ENCODE measurements around the gene ZW10. TPM values are rescaled to one million over a fixed set of nuclear protein-coding genes. Genes with fewer than 3 reads are reported as not detected.
A peak's percentile ranks its signal among the peaks of the same experiment; 100 is the strongest.
"Not testable (repeated sequence)": the region's sequence is repeated elsewhere in the genome, so short reads cannot be mapped to it uniquely, and the experiment has no call there.

Gene ZW10
- polyA plus RNA-seq (ENCODE audit: low read depth in 6 of 6), result 10 to 100 TPM; 15.7 to 21.4 (median 17.1) TPM

GRCh38 chr11:113773416-113774173 lies at the start of gene ZW10:
Gene ZW10 (minus strand): TSS chr11:113773692. CDS start chr11:113773666, 26 bp downstream.
- DNase-seq, result peak; percentile 92
- ATAC-seq (ENCODE audit: low read depth in 2 of 2), result peak; percentile 98
- Mint-ChIP-seq H3K27ac (peak within 1 kb of the TSS; percentile 88 to 97 (median 94)), H3K9me3 (no peaks in the 10 kb centered on the region), H3K4me3 (peak within 1 kb of the TSS; percentile 93 to 99 (median 99)), H3K36me3 (no peaks in the 10 kb centered on the region), H3K4me1 (peaks cover 15 to 28% (median 16%) of the 10 kb centered on the region in 3 donors), H3K27me3 (peaks cover 0 to 15% (median 5%) of the 10 kb centered on the region in 3 donors)

DNA sequence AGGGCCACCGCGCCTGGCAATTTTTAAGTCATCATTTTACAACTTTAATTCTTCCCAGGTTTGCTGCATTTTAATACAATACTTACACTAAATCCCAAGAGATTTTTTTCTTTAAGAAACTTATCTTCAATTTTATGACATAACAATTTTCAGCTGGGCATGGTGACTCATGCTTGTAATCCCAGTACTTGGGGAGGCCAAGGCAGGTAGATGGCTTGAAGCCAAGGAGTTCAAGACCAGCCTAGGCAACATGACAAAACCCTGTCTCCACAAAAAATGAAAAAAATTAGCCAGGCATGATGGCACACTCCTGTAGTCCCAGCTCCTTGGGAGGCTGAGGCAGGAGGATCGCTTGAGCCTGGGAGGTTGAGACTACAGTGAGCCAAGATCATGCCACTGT lies 44.9 kb upstream of the ZW10 start:
- Mint-ChIP-seq H3K36me3 (peaks cover 28 to 34% of the 10 kb centered on the region in 2 donors), H3K27ac (peak overlapping the region in 1 of 6 donors; percentile 89), H3K4me1 (no peaks in the 10 kb centered on the region), H3K9me3 (peaks cover 0 to 2% (median 0%) of the 10 kb centered on the region in 7 donors), H3K27me3 (no peaks in the 10 kb centered on the region), H3K4me3 (no peak overlapping the region)
- DNase-seq (no peak), ATAC-seq (ENCODE audit: low read depth in 2 of 2) (no peak)

DNA sequence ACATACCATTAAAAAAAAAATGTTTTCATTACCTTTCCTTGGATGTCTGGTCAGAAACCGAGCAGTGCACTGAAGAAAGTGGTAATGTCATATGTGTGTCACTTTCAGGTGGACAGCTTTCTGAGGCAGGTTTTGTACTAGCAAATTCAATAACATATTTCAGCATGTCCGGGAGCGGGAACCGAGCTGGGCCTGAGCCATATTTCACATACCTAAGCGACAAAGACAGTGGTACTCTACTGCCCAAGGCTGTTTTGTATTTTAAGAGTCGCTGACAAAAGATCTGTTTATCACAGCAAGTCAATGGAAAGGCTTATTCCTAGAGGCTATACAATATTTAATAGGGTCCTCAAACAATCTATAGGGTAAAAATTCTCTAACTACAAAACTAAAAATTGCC lies 44.1 kb upstream of the ZW10 start:
- Mint-ChIP-seq H3K36me3 (peaks cover 28 to 29% of the 10 kb centered on the region in 2 donors), H3K4me1 (peaks cover 0 to 5% (median 0%) of the 10 kb centered on the region in 3 donors), H3K27ac (peak overlapping the region in 1 of 6 donors; percentile 47), H3K4me3 (no peak overlapping the region), H3K9me3 (peaks cover 0 to 2% (median 0%) of the 10 kb centered on the region in 7 donors), H3K27me3 (no peaks in the 10 kb centered on the region)
- ATAC-seq (ENCODE audit: low read depth in 2 of 2), result no peak
- no peak for DNase-seq

DNA sequence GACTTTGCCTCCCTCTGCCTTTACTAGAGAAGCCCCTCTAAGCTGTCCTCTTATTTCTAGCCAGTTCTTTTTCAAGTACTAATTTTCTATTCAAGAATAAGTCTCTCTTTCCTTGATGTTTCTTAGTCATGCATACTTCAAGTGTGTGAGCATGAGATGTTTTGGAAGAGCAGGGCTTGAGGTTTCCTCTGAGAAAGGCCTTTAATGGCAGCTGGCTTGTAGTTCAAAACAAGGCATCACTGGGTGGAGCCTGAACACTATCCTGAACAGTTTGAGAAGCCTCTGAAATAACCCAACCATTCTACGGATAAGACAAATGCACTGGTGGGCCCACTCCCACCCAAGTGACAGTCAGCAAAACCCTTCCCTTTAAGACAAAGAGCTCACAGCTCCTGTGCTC lies 43.7 kb upstream of the ZW10 start:
- Mint-ChIP-seq H3K27me3 (no peaks in the 10 kb centered on the region), H3K36me3 (peaks cover 25 to 28% of the 10 kb centered on the region in 2 donors), H3K9me3 (peaks cover 0 to 2% (median 0%) of the 10 kb centered on the region in 7 donors), H3K27ac (peak overlapping the region in 1 of 6 donors; percentile 29), H3K4me3 (no peak overlapping the region), H3K4me1 (peaks cover 0 to 6% (median 0%) of the 10 kb centered on the region in 3 donors)
- ATAC-seq (ENCODE audit: low read depth in 2 of 2) (no peak), DNase-seq (no peak)

GRCh38 chr11:113814181-113814580 lies 40.7 kb upstream of the ZW10 start:
- DNase-seq, result no peak
- ATAC-seq (ENCODE audit: low read depth in 2 of 2), result no peak
- no peak overlapping the region for H3K4me3 Mint-ChIP-seq
- peaks cover 13 to 24% of the 10 kb centered on the region in 2 donors for H3K36me3 Mint-ChIP-seq
- no peaks in the 10 kb centered on the region for H3K9me3 Mint-ChIP-seq
- peak overlapping the region in 1 of 6 donors; percentile 54 for H3K27ac Mint-ChIP-seq
- no peaks in the 10 kb centered on the region for H3K27me3 Mint-ChIP-seq
- peaks cover 0 to 6% (median 0%) of the 10 kb centered on the region in 3 donors for H3K4me1 Mint-ChIP-seq

DNA sequence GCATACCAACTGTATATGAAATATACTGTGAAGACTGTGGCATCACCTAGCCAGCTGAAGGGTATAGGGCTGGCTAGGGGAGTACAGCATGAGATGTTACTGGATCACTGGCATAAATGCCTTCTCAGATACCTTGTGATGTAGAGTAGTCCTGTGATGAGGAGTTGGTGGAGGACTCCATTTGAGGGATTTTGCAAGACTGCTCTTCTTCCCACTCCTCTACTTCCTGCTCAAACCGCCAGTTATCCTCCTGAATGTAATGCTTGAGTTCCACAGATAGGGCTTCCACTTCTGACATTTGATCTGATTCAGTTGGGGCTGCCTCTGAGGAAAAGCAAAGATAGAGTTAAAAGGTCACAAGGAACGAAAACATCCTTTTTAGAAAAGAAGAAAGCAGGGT lies 35.4 kb upstream of the ZW10 start:
- no peak for ATAC-seq (ENCODE audit: low read depth in 2 of 2)
- H3K36me3 Mint-ChIP-seq, result peaks cover 6 to 22% of the 10 kb centered on the region in 2 donors

GRCh38 chr11:113806406-113806805 lies 32.9 kb upstream of the ZW10 start:
- no peaks in the 10 kb centered on the region for H3K9me3 Mint-ChIP-seq
- DNase-seq (peak; percentile 25), ATAC-seq (ENCODE audit: low read depth in 2 of 2) (peak in 1 of 2 donors; percentile 52)
- H3K27me3 Mint-ChIP-seq, result no peaks in the 10 kb centered on the region
- peak overlapping the region in 3 of 6 donors; percentile 30 to 91 (median 62) for H3K27ac Mint-ChIP-seq
- H3K4me1 Mint-ChIP-seq, result peaks cover 4 to 7% (median 4%) of the 10 kb centered on the region in 3 donors
- H3K4me3 Mint-ChIP-seq, result no peak overlapping the region
- peaks cover 6 to 29% of the 10 kb centered on the region in 2 donors for H3K36me3 Mint-ChIP-seq

More for the DNA sequence above, 35.4 kb upstream of the ZW10 start:
- no peaks in the 10 kb centered on the region for H3K9me3 Mint-ChIP-seq
- H3K4me1 Mint-ChIP-seq, result peaks cover 4 to 10% (median 7%) of the 10 kb centered on the region in 3 donors
- DNase-seq, result no peak
- H3K4me3 Mint-ChIP-seq, result no peak overlapping the region
- H3K27ac Mint-ChIP-seq, result peak overlapping the region in 2 of 6 donors; percentile 50 to 56
- H3K27me3 Mint-ChIP-seq, result no peaks in the 10 kb centered on the region

- no peak overlapping the region for H3K4me3 Mint-ChIP-seq
- peaks cover 5 to 35% of the 10 kb centered on the region in 2 donors for H3K36me3 Mint-ChIP-seq
- H3K9me3 Mint-ChIP-seq, result no peaks in the 10 kb centered on the region
- no peaks in the 10 kb centered on the region for H3K27me3 Mint-ChIP-seq
- H3K27ac Mint-ChIP-seq, result no peak overlapping the region
- ATAC-seq (ENCODE audit: low read depth in 2 of 2) (no peak), DNase-seq (no peak)
- peaks cover 4 to 7% (median 4%) of the 10 kb centered on the region in 3 donors for H3K4me1 Mint-ChIP-seq
Observed at GRCh38 chr11:113805640-113806039, 32.1 kb upstream of the ZW10 start.

DNA sequence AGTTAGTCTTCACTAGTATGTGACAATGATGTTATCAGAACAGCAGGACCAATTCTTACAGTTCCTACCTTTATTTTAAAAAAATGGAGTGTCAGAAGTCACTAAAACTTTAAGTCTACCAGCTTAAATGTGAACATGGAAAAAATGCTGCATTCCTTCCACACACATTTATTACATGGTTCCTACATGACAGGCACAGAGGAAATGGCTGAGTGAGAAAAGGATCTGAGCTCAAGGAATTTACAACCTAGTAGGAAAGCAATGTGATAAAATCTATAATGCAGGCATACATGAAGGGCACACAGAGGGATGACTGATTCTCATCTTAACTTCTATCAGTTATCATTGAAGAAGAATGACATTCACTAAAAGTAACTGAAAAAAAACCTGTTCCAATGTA lies 29.1 kb upstream of the ZW10 start:
- no peak for ATAC-seq (ENCODE audit: low read depth in 2 of 2)
- DNase-seq, result no peak
- no peak overlapping the region for H3K4me3 Mint-ChIP-seq
- peak overlapping the region in 1 of 6 donors; percentile 63 for H3K27ac Mint-ChIP-seq
- peaks cover 0 to 37% of the 10 kb centered on the region in 2 donors for H3K36me3 Mint-ChIP-seq
- H3K9me3 Mint-ChIP-seq, result no peaks in the 10 kb centered on the region
- no peaks in the 10 kb centered on the region for H3K27me3 Mint-ChIP-seq
- H3K4me1 Mint-ChIP-seq, result peaks cover 4 to 7% (median 4%) of the 10 kb centered on the region in 3 donors

DNA sequence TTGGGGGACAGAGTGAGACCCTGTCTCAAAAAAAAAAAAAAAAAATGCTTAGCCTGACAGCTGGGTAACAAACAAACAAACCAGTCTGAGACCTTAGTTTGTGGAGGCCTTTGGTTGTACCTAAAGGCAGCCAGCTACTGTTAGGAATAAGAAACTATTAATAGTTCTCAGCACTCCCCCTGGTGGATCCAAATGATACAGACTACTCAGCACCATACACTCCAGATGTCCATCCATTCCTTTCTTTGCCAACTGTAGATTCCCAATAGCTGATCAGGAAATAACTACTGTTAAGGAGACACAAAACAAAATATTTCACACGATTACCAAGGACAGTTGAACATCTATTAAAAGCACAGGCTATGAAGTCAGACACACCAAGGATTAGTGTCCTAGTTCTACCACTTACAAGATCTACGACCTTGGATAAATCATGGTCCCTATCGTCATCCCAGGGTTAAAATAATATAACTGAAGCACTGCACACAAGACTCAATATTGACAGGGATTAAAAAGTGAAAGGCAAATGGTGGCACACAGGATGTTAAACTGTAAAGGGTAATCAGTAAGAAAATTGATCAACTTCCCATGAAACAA lies 23.3 kb upstream of the ZW10 start:
- DNase-seq, result peak; percentile 10
- ATAC-seq (ENCODE audit: low read depth in 2 of 2), result peak in 1 of 2 donors; percentile 66
- Mint-ChIP-seq H3K27me3 (no peaks in the 10 kb centered on the region), H3K4me3 (no peak overlapping the region), H3K9me3 (peaks cover 0 to 3% (median 0%) of the 10 kb centered on the region in 7 donors), H3K36me3 (peaks cover 0 to 17% of the 10 kb centered on the region in 2 donors), H3K27ac (peak overlapping the region in 1 of 6 donors; percentile 34), H3K4me1 (no peaks in the 10 kb centered on the region)

DNA sequence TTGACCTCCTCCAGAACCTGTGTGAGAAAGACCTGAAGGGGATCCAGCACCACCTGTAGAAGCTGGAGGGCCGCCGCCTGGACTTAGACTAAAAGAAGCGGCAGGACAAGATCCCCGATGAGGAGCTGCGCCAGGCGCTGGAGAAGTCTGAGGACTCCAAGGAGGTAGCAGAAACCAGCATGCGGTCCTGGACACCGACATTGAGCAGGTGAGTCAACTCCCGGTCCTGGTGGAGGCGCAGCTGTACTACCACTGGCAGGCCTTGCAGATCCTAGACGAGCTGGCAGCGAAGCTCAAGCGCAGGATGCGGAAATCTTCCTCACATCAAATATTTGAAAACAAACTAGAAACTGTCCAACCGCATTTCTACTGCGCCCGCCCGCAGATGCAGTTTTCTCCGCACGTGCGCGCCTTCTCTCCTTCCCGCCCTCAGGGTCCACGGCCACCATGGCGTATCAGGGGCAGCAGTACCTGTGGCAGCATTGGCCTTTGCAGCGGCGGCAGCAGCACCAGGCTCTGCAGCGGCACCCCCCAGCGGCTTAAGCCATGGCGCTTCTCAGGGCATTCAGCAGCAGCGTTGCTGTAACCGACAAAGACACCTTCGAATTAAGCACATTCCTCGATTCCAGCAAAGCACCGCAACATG lies 16.3 kb upstream of the ZW10 start:
- Mint-ChIP-seq H3K27ac (no peak overlapping the region), H3K9me3 (no peaks in the 10 kb centered on the region), H3K36me3 (no peaks in the 10 kb centered on the region), H3K27me3 (peaks cover 10 to 27% (median 14%) of the 10 kb centered on the region in 3 donors), H3K4me3 (peak overlapping the region in 1 of 8 donors; percentile 34), H3K4me1 (no peaks in the 10 kb centered on the region)
- DNase-seq (no peak), ATAC-seq (ENCODE audit: low read depth in 2 of 2) (no peak)

GRCh38 chr11:113789016-113789415 lies 15.5 kb upstream of the ZW10 start:
- H3K36me3 Mint-ChIP-seq; ATAC-seq (ENCODE audit: low read depth in 2 of 2); H3K4me1 Mint-ChIP-seq; H3K4me3 Mint-ChIP-seq; H3K27ac Mint-ChIP-seq; H3K9me3 Mint-ChIP-seq; DNase-seq: not testable (repeated sequence)
- H3K27me3 Mint-ChIP-seq, result peaks cover 14 to 32% (median 17%) of the 10 kb centered on the region in 3 donors

- DNase-seq, result no peak
- no peaks in the 10 kb centered on the region for H3K4me1 Mint-ChIP-seq
- no peak overlapping the region for H3K27ac Mint-ChIP-seq
- no peak for ATAC-seq (ENCODE audit: low read depth in 2 of 2)
- no peaks in the 10 kb centered on the region for H3K36me3 Mint-ChIP-seq
- H3K4me3 Mint-ChIP-seq, result no peak overlapping the region
- peaks cover 25 to 67% (median 59%) of the 10 kb centered on the region in 3 donors for H3K27me3 Mint-ChIP-seq
- no peaks in the 10 kb centered on the region for H3K9me3 Mint-ChIP-seq
Observed at GRCh38 chr11:113782134-113782533, 8.6 kb upstream of the ZW10 start.

Data from naive B cell (primary cell).